Tibial nerve (tissue), 4 donors: ENCODE results near the gene FBXW2.

Experiments used
- EP300 ChIP-seq, 2 donors: sonication (generic); formaldehyde crosslinking; IDR thresholded peaks; one replicate each; pipeline ENCODE4 v1.6.1; 2017; ENCODE audit warnings: antibody characterized with exemption in 2 of 2, mild to moderate bottlenecking in 1 of 2
- POLR2A ChIP-seq, 2 donors: fragments of 450-650 bp; IDR thresholded peaks; one replicate each; pipeline ENCODE4 v1.6.1; 2017; ENCODE audit warnings: antibody characterized with exemption in 2 of 2, mild to moderate bottlenecking in 2 of 2, moderate library complexity in 2 of 2
- TF ChIP-seq, protein P1 (sequence below), 5 experiments: fragments of 200-600 bp in 3 of 5; fragments of 450-650 bp in 2 of 5; sonication (generic) in 3 of 5; IDR thresholded peaks; one replicate each; pipeline ENCODE4 v1.5.1; 2016 to 2019; ENCODE audit warnings: antibody characterized with exemption in 5 of 5, mild to moderate bottlenecking in 3 of 5, moderate library complexity in 2 of 5

DNA sequence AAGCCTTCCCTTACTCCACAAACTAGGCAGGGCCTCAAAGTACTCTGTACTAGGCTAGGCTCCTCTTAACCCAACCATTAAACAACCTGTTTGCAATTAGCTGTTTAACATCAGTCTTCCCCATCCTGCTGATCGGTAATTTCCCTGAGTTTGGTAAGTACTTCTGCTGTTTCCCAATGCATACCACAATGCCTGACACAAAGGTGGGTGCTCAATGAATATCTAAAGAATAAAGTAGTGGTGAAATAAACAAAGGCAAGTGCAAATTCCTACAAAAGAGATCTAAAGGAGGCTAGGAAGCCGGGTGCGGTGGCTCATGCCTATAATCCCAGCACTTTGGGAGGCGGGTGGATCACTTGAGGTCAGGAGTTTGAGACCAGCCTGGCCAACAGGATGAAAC, 25.0 kb downstream of the FBXW2 start:
- TF ChIP-seq, protein P1, sequence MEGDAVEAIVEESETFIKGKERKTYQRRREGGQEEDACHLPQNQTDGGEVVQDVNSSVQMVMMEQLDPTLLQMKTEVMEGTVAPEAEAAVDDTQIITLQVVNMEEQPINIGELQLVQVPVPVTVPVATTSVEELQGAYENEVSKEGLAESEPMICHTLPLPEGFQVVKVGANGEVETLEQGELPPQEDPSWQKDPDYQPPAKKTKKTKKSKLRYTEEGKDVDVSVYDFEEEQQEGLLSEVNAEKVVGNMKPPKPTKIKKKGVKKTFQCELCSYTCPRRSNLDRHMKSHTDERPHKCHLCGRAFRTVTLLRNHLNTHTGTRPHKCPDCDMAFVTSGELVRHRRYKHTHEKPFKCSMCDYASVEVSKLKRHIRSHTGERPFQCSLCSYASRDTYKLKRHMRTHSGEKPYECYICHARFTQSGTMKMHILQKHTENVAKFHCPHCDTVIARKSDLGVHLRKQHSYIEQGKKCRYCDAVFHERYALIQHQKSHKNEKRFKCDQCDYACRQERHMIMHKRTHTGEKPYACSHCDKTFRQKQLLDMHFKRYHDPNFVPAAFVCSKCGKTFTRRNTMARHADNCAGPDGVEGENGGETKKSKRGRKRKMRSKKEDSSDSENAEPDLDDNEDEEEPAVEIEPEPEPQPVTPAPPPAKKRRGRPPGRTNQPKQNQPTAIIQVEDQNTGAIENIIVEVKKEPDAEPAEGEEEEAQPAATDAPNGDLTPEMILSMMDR (IDR thresholded peaks at IDR 0.05), result no peak
- TF ChIP-seq POLR2A (IDR thresholded peaks at IDR 0.05) (no peak), EP300 (IDR thresholded peaks at IDR 0.05) (no peak)
